GM12878 (cell line): Measurements from ENCODE around the gene OR2W3.

ENCODE experiments used
- BRCA1 ChIP-seq: IDR thresholded peaks from 2 replicates; pipeline ENCODE4 v1.6.1; 2011; ENCODE audit warnings: low read depth, low read length, improper control_type of control experiment
- CHD2 ChIP-seq: IDR thresholded peaks from 2 replicates; pipeline ENCODE4 v1.6.1; 2011; ENCODE audit warnings: low read depth, low read length, improper control_type of control experiment, borderline replicate concordance
- CTCF ChIP-seq, 3 experiments: IDR thresholded peaks in 2 of 3; conservative IDR thresholded peaks in 1 of 3; 2 replicates each; pipeline ENCODE4 v1.5.1; 2011; ENCODE audit warnings: low read depth in 3 of 3, low read length in 3 of 3, mild to moderate bottlenecking in 3 of 3, control low read depth in 2 of 3, moderate library complexity in 2 of 3, inconsistent platforms in 1 of 3, mixed read lengths in 1 of 3; ENCODE audit not compliant: control insufficient read depth in 2 of 3, insufficient read depth in 1 of 3; ENCODE audit errors: extremely low read depth in 1 of 3
- IRF3 ChIP-seq: fragments of 450-650 bp; IDR thresholded peaks from 2 replicates; pipeline ENCODE4 v1.6.1; 2014; ENCODE audit warnings: mild to moderate bottlenecking
- MAX ChIP-seq: IDR thresholded peaks from 2 replicates; pipeline ENCODE4 v1.6.1; 2012; ENCODE audit warnings: low read depth, low read length, improper control_type of control experiment
- PKNOX1 ChIP-seq: fragments of 450-650 bp; IDR thresholded peaks from 2 replicates; pipeline ENCODE4 v1.6.1; 2016; ENCODE audit warnings: mild to moderate bottlenecking
- POLR2A ChIP-seq: IDR thresholded peaks from 2 replicates; pipeline ENCODE4 v1.6.1; 2011; ENCODE audit warnings: low read depth, mild to moderate bottlenecking, low read length
- RFX5 ChIP-seq: IDR thresholded peaks from 2 replicates; pipeline ENCODE4 v1.6.1; 2011; ENCODE audit warnings: low read depth, low read length, improper control_type of control experiment
- SUZ12 ChIP-seq: fragments of 200-600 bp; sonication (generic); IDR thresholded peaks from one replicate; pipeline ENCODE4 v1.6.1; 2018; ENCODE audit warnings: antibody characterized with exemption, mild to moderate bottlenecking; ENCODE audit not compliant: unreplicated experiment
- ZNF217 ChIP-seq: fragments of 450-650 bp; IDR thresholded peaks from 2 replicates; pipeline ENCODE4 v1.6.1; 2017; ENCODE audit warnings: antibody characterized with exemption, mild to moderate bottlenecking
- TF ChIP-seq, protein P1 (sequence below): fragments of 450-650 bp; IDR thresholded peaks from 2 replicates; pipeline ENCODE4 v1.6.1; 2017; ENCODE audit warnings: mild to moderate bottlenecking, moderate library complexity

- TF ChIP-seq BRCA1, result no peak
- TF ChIP-seq, protein P1, sequence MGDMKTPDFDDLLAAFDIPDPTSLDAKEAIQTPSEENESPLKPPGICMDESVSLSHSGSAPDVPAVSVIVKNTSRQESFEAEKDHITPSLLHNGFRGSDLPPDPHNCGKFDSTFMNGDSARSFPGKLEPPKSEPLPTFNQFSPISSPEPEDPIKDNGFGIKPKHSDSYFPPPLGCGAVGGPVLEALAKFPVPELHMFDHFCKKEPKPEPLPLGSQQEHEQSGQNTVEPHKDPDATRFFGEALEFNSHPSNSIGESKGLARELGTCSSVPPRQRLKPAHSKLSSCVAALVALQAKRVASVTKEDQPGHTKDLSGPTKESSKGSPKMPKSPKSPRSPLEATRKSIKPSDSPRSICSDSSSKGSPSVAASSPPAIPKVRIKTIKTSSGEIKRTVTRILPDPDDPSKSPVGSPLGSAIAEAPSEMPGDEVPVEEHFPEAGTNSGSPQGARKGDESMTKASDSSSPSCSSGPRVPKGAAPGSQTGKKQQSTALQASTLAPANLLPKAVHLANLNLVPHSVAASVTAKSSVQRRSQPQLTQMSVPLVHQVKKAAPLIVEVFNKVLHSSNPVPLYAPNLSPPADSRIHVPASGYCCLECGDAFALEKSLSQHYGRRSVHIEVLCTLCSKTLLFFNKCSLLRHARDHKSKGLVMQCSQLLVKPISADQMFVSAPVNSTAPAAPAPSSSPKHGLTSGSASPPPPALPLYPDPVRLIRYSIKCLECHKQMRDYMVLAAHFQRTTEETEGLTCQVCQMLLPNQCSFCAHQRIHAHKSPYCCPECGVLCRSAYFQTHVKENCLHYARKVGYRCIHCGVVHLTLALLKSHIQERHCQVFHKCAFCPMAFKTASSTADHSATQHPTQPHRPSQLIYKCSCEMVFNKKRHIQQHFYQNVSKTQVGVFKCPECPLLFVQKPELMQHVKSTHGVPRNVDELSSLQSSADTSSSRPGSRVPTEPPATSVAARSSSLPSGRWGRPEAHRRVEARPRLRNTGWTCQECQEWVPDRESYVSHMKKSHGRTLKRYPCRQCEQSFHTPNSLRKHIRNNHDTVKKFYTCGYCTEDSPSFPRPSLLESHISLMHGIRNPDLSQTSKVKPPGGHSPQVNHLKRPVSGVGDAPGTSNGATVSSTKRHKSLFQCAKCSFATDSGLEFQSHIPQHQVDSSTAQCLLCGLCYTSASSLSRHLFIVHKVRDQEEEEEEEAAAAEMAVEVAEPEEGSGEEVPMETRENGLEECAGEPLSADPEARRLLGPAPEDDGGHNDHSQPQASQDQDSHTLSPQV, result no peak
- TF ChIP-seq POLR2A, result no peak
- TF ChIP-seq PKNOX1, result no peak
- TF ChIP-seq CTCF (IDR thresholded peaks at IDR 0.05 in 2 of 3, conservative IDR thresholded peaks at IDR 0.05 in 1 of 3; ENCODE audit: control insufficient read depth in 2 of 3, extremely low read depth in 1 of 3, insufficient read depth in 1 of 3, low read depth in 3 of 3, low read length in 3 of 3), result no peak
- no peak for TF ChIP-seq SUZ12
- TF ChIP-seq CHD2, result no peak
- no peak for TF ChIP-seq RFX5
- TF ChIP-seq ZNF217, result no peak
- TF ChIP-seq MAX, result no peak
- no peak for TF ChIP-seq IRF3
These were observed 29.5 kb downstream of the OR2W3 start, which contains the start of gene OR2AJ1 for GRCh38 chr1:247924868-247925267.
